ENCODE measurements around the gene SNAP29. TPM values are rescaled to one million over a fixed set of nuclear protein-coding genes. Genes with fewer than 3 reads are reported as not detected.
A peak's percentile ranks its signal among the peaks of the same experiment; 100 is the strongest.

Gene SNAP29
- total RNA-seq, 1 experiment from 2014 or later, result 17.9 TPM

GRCh38 chr22:20918663-20919218, 59.9 kb downstream of the SNAP29 start:
- Mint-ChIP-seq H3K27ac (peak overlapping the region; percentile 82 to 98 (median 90)), H3K4me3 (peak overlapping the region; percentile 98 to 99), H3K36me3 (ENCODE audit: insufficient read depth in 1 of 3, low read depth in 3 of 3) (peaks cover 13 to 31% (median 20%) of the 10 kb centered on the region in 3 experiments), H3K27me3 (ENCODE audit: low read depth) (no peaks in the 10 kb centered on the region), H3K4me1 (peaks cover 29 to 36% of the 10 kb centered on the region in 2 experiments), H3K9me3 (peaks cover 0 to 2% of the 10 kb centered on the region in 2 experiments; a peak in 3 of 5 replicates)
- H3K27me3 ChIP-seq (ENCODE audit: insufficient read depth, low read length), result no peaks in the 10 kb centered on the region
- H4K5ac ChIP-seq (ENCODE audit: insufficient read length, low read depth, low read length), result no peak overlapping the region
- no peak overlapping the region for H3K4ac ChIP-seq (ENCODE audit: low read depth, low read length)
- no peak for DNase-seq
- no CpG with 5 or more reads among the region's 19 CpGs for WGBS (ENCODE audit: extremely low coverage, insufficient read length, low lambda C conversion rate)
- no peak overlapping the region for H2AFZ ChIP-seq (ENCODE audit: low read length)
- no peak overlapping the region for H3K27ac ChIP-seq (ENCODE audit: insufficient read length, low read depth, low read length)
- H2BK12ac ChIP-seq (ENCODE audit: insufficient read length, low read depth, low read length), result no peak overlapping the region
- peaks cover 11% of the 10 kb centered on the region for H3K23me2 ChIP-seq (ENCODE audit: insufficient read length, low read depth, low read length, poor library complexity, severe bottlenecking)
- H4K20me1 ChIP-seq (ENCODE audit: control insufficient read depth, insufficient read depth, insufficient read length), result no peaks in the 10 kb centered on the region
- H4K91ac ChIP-seq (ENCODE audit: insufficient read length, low read depth, low read length), result no peak overlapping the region
- H2BK5ac ChIP-seq (ENCODE audit: insufficient read length, low read length), result no peak overlapping the region
- H3K14ac ChIP-seq (ENCODE audit: insufficient read depth, low read length), result no peak overlapping the region
- H4K8ac ChIP-seq (replicated peaks; ENCODE audit: insufficient read length, low read depth, low read length), result no peak overlapping the region
- no peak overlapping the region for H2BK20ac ChIP-seq (ENCODE audit: low read depth, low read length, poor library complexity, severe bottlenecking)
- H3K79me1 ChIP-seq (ENCODE audit: insufficient read depth, low read depth, low read length, poor library complexity, severe bottlenecking), result no peaks in the 10 kb centered on the region
- H2AK5ac ChIP-seq (ENCODE audit: insufficient read length, low read length), result no peak overlapping the region
- no peak overlapping the region for H2BK15ac ChIP-seq (ENCODE audit: low read depth, low read length)
- peak overlapping the region; percentile 18 for H3K4me2 ChIP-seq (ENCODE audit: insufficient read depth, insufficient read length, low read length)
- H3K9ac ChIP-seq (ENCODE audit: extremely low read depth, insufficient read length, low read length), result peak overlapping the region; percentile 62
- no peak overlapping the region for H2BK120ac ChIP-seq (ENCODE audit: low read depth, low read length, poor library complexity, severe bottlenecking)
- H3K23ac ChIP-seq (ENCODE audit: insufficient read length, low read depth, low read length), result no peak overlapping the region
- H3K18ac ChIP-seq (ENCODE audit: insufficient read length, low read depth, low read length), result no peak overlapping the region
- H3K56ac ChIP-seq (ENCODE audit: insufficient read length, low read depth, low read length), result no peak overlapping the region
- H3K79me2 ChIP-seq (ENCODE audit: insufficient read depth, low read length), result peaks cover 46% of the 10 kb centered on the region
- no peak overlapping the region for H3T11ph ChIP-seq (ENCODE audit: low read length)
- no peak for TF ChIP-seq CTCF (conservative IDR thresholded peaks at IDR 0.05)
- H3K4me1 ChIP-seq (ENCODE audit: insufficient read depth, low read length), result peaks cover 3% of the 10 kb centered on the region; the same call in 1 of the 2 replicates
- no peaks in the 10 kb centered on the region for H3K9me3 ChIP-seq (ENCODE audit: control insufficient read depth, low read depth, low read length)

Data from H9 (cell line).